Prostate gland (tissue), 2 donors: ENCODE results near the gene CMTM8. TPM values are rescaled to one million over a fixed set of nuclear protein-coding genes. Genes with fewer than 3 reads are reported as not detected.

Experiments
- DNase-seq: peaks from one replicate; pipeline ENCODE4 v3.0.0-alpha.2; 2019; ENCODE audit warnings: low spot score
- H3K27ac ChIP-seq, 2 donors: fragments of 200-600 bp; sonication (generic); 2 replicates each; pipeline ENCODE4 v1.5.1; 2017 to 2019
- H3K27me3 ChIP-seq: fragments of 200-600 bp; sonication (generic); replicated peaks from 2 replicates; pipeline ENCODE4 v1.5.1; 2019; ENCODE audit not compliant: insufficient read depth
- H3K36me3 ChIP-seq, 2 donors: fragments of 200-600 bp; sonication (generic); 1 replicate in 1 of 2; 2 replicates in 1 of 2; pipeline versions ENCODE4 v1.5.1 to v1.8.1; 2017 to 2019
- H3K4me1 ChIP-seq: fragments of 200-600 bp; sonication (generic); replicated peaks from 2 replicates; pipeline ENCODE4 v1.5.1; 2019
- H3K4me3 ChIP-seq, 2 donors: fragments of 200-600 bp; sonication (generic); 2 replicates each; pipeline ENCODE4 v1.5.1; 2017 to 2019
- H3K9me3 ChIP-seq: fragments of 200-600 bp; sonication (generic); 2 replicates; pipeline ENCODE4 v1.5.1; 2017
- CTCF ChIP-seq, 4 experiments: fragments of 200-600 bp in 2 of 4; fragments of 450-650 bp in 2 of 4; sonication (generic) in 2 of 4; IDR thresholded peaks; 1 replicate in 3 of 4; 2 replicates in 1 of 4; pipeline ENCODE4 v1.5.1; 2016 to 2019; ENCODE audit warnings: antibody characterized with exemption in 4 of 4, mild to moderate bottlenecking in 2 of 4, moderate library complexity in 2 of 4
- POLR2A ChIP-seq: fragments of 450-650 bp; IDR thresholded peaks from one replicate; pipeline ENCODE4 v1.6.1; 2016; ENCODE audit warnings: antibody characterized with exemption, mild to moderate bottlenecking
- POLR2AphosphoS5 ChIP-seq: sonication (generic); formaldehyde crosslinking; IDR thresholded peaks from one replicate; pipeline ENCODE4 v1.6.1; 2017; ENCODE audit warnings: antibody characterized with exemption
- WGBS: methylation state at CpG from one replicate; pipeline ENCODE4 v1.1.5; 2018; 5-methylcytosine and 5-hydroxymethylcytosine counted together
- intact Hi-C: fragments of 100-400 bp; cut with DNase I; formaldehyde crosslinking; loops from one replicate; pipeline ENCODE4 v1.14.2; 2022
- total RNA-seq, 2 donors: library from RNA; depleted of rRNA; stranded (reverse); fragments of >200 nt; gene quantifications; one replicate each; pipeline ENCODE4 v1.1.0, GENCODE V29; 2016

Gene CMTM8
- total RNA-seq, 2 donors from 2014 or later: 28.8 to 30.3 TPM

- no peak overlapping the region for H3K27ac ChIP-seq
- no peaks in the 10 kb centered on the region for H3K36me3 ChIP-seq
- H3K4me3 ChIP-seq: no peak overlapping the region
- WGBS: 93% methylated on average over 6 of the region's 6 CpGs
- intact Hi-C loops: no loop called here
- H3K9me3 ChIP-seq: no peaks in the 10 kb centered on the region
- no peaks in the 10 kb centered on the region for H3K4me1 ChIP-seq
- TF ChIP-seq POLR2AphosphoS5: no peak
- TF ChIP-seq CTCF (IDR thresholded peaks at IDR 0.05): no peak
- no peak for TF ChIP-seq POLR2A
- no peak for DNase-seq
- no peaks in the 10 kb centered on the region for H3K27me3 ChIP-seq
Observed at GRCh38 chr3:32313169-32313568, 74.7 kb downstream of the CMTM8 start.

- no peak overlapping the region for H3K27ac ChIP-seq
- no peak for DNase-seq
- 42% methylated on average over 5 of the region's 5 CpGs for WGBS
- no peaks in the 10 kb centered on the region for H3K4me1 ChIP-seq
- no peaks in the 10 kb centered on the region for H3K27me3 ChIP-seq
- no peak overlapping the region for H3K4me3 ChIP-seq
- intact Hi-C loops: no loop called here
- TF ChIP-seq POLR2AphosphoS5 (no peak), POLR2A (no peak), CTCF (IDR thresholded peaks at IDR 0.05) (no peak)
- H3K9me3 ChIP-seq: no peaks in the 10 kb centered on the region
- H3K36me3 ChIP-seq: no peaks in the 10 kb centered on the region
Observed at GRCh38 chr3:32313723-32314473, 75.4 kb downstream of the CMTM8 start.

GRCh38 chr3:32315441-32315840 lies 77.0 kb downstream of the CMTM8 start:
- H3K9me3 ChIP-seq: no peaks in the 10 kb centered on the region
- DNase-seq: no peak
- H3K4me1 ChIP-seq: no peaks in the 10 kb centered on the region
- intact Hi-C loops: no loop called here
- H3K27ac ChIP-seq: no peak overlapping the region
- H3K27me3 ChIP-seq: no peaks in the 10 kb centered on the region
- H3K4me3 ChIP-seq: no peak overlapping the region
- H3K36me3 ChIP-seq: no peaks in the 10 kb centered on the region
- TF ChIP-seq CTCF (IDR thresholded peaks at IDR 0.05): no peak
- no peak for TF ChIP-seq POLR2A
- no peak for TF ChIP-seq POLR2AphosphoS5
- 95% methylated on average over 3 of the region's 3 CpGs for WGBS

- H3K4me3 ChIP-seq: no peak overlapping the region
- H3K27ac ChIP-seq: no peak overlapping the region
- no peaks in the 10 kb centered on the region for H3K9me3 ChIP-seq
- intact Hi-C loops: no loop called here
- 60% methylated on average over 2 of the region's 2 CpGs for WGBS
- DNase-seq: no peak
- no peaks in the 10 kb centered on the region for H3K4me1 ChIP-seq
- TF ChIP-seq POLR2A: no peak
- no peak for TF ChIP-seq POLR2AphosphoS5
- TF ChIP-seq CTCF (IDR thresholded peaks at IDR 0.05): no peak
- no peaks in the 10 kb centered on the region for H3K27me3 ChIP-seq
- H3K36me3 ChIP-seq: no peaks in the 10 kb centered on the region
Observed at GRCh38 chr3:32316319-32316718, 77.8 kb downstream of the CMTM8 start.

- intact Hi-C loops: no loop called here
- TF ChIP-seq POLR2AphosphoS5: no peak
- no peak for TF ChIP-seq POLR2A
- TF ChIP-seq CTCF (IDR thresholded peaks at IDR 0.05): no peak
- DNase-seq: no peak
- Histone ChIP-seq H3K9me3 (no peaks in the 10 kb centered on the region), H3K36me3 (no peaks in the 10 kb centered on the region), H3K27ac (no peak overlapping the region), H3K27me3 (no peaks in the 10 kb centered on the region), H3K4me1 (no peaks in the 10 kb centered on the region), H3K4me3 (no peak overlapping the region)
- 45% methylated on average over 2 of the region's 2 CpGs for WGBS
Observed at GRCh38 chr3:32316976-32317375, 78.5 kb downstream of the CMTM8 start.
